Bone marrow (tissue), 2 donors: Measurements from ENCODE around the gene CDH13.

Experiments
- DNase-seq, 2 donors: peaks; one replicate each; lab custom pipeline; 2025; lab: John Stamatoyannopoulos, UW

CDH13 gene

DNA sequence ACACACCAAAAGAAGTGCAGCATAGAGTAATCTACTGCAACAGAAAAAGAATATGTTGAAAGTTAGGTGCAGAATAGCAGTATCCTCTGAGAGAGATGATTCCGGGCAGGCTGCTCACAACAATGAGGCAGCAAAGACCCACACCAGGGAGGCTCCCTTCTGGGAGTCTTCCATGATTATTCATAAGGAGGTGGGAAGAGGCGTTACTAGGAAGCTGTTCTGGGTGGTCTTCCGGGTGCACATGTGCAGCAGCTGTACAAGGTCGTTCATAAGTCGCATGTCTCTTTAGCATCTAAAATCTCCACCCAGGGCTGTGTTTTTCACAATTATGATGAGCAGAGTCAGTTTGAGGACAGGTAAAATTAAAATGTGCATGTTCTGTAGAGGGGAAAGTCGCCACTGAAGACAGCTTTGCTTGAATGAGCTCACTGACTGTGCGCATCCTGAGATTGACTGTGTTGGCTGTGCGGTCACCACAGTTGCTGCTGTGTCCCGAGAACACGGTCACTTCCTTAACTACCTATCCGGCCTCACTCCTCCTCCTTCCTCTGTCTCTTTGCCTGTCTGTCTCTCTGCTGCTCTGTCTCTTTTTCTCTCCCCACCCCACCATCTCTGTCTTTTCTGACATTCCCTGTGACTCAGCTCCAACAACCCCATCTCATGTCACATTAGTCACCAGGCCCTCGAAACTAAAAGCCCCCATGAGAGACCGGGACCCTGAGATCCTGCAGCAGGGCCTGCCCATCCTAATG lies 1055.5 kb downstream of the CDH13 start:
- no peak for DNase-seq

- no peak for DNase-seq
Observed at GRCh38 chr16:83682868-83683235, 1056.1 kb downstream of the CDH13 start.

- DNase-seq, result no peak
Observed at GRCh38 chr16:83685615-83686165, 1058.9 kb downstream of the CDH13 start.

DNA sequence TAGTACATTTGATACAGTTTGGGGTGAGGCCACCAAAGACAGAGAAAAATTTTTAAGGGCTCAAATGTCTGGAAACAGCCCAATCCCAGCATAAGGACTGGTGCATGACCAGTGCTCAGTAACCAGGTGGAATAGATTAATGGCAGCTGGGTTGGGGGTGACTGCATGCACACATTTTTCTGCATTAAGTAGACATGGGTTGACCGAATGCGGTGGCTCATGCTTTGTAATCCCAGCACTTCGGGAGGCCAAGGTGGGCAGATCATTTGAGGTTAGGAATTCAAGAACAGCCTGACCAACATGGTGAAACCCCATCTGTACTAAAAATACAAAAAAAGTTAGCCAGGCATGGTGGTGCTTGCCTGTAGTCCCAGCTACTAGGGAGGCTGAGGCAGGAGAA lies 1060.0 kb downstream of the CDH13 start:
- DNase-seq, result no peak

DNA sequence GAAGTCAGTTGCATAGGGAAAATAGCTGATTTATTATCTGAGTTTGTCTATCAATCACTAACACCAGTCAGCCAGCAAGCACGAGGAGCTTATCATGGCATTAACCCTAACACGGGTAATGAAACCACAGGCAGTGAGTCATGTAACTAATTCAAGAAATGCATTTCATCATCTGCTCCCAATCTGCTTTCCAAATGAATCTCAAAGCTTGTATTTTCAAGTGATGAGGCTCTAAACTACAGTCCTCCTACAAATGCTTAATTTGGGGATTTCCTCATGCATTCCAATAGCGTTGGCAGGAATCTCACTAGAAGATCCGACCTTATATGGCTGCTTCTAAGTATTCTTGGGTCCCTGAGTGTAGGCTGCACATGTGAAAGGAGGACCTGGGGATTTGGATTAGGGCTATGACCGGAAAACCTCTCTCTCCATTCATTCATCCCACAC lies 1062.6 kb downstream of the CDH13 start:
- DNase-seq, result no peak

GRCh38 chr16:83692224-83692623 lies 1065.5 kb downstream of the CDH13 start:
- no peak for DNase-seq

DNA sequence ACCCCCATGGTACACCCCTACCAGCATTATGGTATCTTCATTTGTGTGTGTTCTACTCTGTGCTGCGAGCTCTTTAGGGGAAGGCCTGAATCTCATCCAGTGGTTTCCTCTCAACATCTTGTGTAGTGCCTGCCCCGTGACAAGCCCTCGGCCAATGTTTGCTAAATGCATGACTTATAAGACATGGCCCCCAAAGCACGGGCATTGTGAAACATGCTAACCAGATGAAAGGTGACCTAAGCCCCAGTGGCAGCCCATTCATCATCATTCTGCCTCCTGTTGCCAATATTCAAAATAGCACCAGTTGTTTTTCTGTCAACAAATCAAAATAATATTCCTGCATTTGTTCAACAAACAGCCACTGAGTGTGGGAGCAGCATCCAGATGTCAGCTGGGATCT lies 1072.2 kb downstream of the CDH13 start:
- no peak for DNase-seq

- no peak for DNase-seq
Observed at GRCh38 chr16:83699817-83700216, 1073.0 kb downstream of the CDH13 start.

GRCh38 chr16:83700918-83701317 lies 1074.1 kb downstream of the CDH13 start:
- no peak for DNase-seq

DNA sequence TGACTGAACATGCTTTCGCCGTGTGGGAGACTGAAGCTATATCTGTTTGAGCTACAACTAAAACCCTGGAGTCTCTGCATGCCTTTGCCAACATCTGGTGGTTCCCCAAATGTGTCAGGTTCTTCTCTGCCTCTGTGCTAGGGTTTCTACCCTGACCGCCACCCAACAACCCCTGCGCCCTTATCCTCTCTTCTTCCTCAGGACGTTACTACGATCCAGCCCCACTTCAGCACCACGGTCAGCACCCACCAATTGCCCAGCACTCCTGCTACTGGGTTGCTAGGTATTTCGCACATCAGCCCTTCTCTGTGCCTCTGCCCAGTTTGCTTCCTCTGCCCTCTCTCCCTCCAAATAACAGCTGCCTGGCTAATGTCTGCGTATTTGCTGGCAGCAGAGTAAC lies 1074.7 kb downstream of the CDH13 start:
- DNase-seq, result no peak

GRCh38 chr16:83704656-83705055 lies 1077.9 kb downstream of the CDH13 start:
- DNase-seq, result no peak

GRCh38 chr16:83705856-83706255 lies 1079.1 kb downstream of the CDH13 start:
- DNase-seq, result no peak

- no peak for DNase-seq
Observed at GRCh38 chr16:83706394-83706793, 1079.6 kb downstream of the CDH13 start.

DNA sequence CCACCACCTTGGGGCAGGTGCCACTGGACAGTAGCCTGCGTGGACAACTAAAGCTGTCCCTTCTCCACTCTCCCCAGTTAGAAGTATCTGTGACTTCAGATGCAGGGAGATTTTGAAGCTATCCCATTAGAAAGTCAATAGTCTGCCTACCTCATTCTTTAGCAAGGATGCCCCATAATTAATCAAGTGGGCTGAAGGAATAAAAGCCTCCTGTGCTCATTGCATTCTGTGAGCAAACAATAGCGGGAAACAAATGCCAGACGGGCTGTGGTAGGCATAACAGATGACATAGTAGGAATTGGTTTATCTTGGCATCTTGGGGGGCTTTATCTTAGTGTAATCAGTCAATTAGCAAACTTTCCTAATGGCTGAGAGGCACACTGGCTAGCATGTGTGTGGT lies 1084.3 kb downstream of the CDH13 start:
- DNase-seq, result no peak

DNA sequence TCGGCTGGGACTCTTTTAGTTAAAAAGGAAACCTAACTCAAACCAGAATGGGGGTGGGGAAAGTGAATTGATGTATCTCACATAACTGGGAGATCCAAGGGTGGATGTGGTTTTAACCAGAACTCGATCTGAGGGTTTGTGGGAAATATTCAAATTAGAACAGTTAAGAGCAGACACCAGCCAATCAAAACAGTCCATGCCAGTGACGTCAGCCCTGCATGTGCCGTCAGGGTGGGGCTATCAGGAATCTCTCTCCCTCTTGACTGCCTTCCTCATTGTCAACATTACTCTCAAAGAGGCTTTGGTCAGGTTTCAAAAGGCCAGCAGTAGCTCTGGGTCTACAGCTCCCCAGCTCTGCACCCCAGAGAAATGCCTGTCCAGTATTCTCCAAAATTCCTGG lies 1086.8 kb downstream of the CDH13 start:
- DNase-seq, result no peak

DNA sequence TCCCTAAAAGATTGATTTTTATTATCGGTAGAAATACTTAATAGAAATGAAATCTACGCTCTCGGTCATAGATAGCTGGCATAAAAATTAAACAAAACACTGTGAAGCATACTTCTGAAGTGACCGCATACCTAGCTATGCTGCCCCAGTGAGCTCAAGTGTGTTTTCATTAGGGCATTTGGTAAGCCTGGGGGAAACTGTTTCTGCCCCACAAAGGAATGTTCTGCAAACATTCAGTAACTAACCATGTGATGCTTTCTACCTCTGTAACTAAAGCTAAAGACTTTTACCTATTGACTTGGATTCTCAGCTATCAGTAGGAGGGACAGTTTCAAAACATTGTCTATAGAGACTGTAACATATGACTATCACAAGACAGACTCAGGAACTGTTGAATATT lies 1087.5 kb downstream of the CDH13 start:
- no peak for DNase-seq

DNA sequence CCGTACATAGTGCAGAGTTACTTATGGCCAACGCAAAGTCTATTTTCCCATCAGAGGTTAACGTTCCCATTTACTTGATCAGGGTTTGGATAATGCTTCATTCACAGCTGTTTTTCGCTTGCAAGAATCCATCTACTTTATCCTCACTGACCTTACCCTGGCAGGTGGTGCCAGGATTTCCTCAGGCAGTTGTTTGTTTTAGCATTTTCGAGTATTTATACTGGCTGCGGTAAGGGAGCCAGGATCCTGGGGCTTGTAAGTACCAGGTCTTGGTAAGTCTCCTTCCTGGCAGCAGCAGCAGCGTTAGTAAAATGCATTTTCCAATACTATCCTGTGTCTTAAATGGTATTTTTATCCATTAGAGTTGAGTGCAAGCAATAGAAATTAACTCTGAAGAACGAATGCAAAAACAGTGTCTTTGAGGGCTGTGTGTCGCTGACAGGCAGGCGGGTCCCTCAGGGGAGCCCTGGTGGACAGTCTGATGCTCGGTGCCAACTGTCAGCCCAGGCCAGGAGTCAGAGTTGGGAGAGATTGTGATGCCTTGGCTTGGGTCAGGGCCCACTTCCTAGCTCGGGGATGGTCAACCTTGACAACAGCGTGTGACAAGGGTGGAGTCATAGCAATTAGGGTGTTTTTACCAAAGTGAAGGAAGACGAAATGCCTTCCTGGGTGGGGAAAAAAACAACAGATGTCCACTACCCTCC lies 1088.6 kb downstream of the CDH13 start:
- no peak for DNase-seq

DNA sequence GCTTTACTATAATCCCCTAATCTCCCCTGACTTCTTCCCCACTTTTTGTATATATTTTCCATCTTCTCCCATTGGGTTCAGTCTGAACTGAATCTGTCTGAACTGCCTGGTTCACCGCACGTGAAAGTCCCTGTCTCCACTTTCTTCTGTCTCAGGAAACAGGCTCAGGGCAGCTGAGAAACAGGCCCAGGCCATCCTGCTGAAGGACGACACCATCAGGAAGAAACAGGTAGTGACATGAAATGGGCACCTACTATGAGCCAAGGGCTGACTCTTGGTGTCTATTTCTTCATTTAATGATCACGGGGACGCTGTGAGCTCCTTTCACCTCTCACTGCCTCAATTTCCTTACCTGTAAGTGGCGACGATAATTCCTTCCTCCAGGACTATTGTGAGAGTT lies 1090.5 kb downstream of the CDH13 start:
- DNase-seq, result no peak

GRCh38 chr16:83717814-83718213 lies 1091.0 kb downstream of the CDH13 start:
- no peak for DNase-seq

- no peak for DNase-seq
Observed at GRCh38 chr16:83720213-83720612, 1093.4 kb downstream of the CDH13 start.

- no peak for DNase-seq
Observed at GRCh38 chr16:83720981-83721380, 1094.2 kb downstream of the CDH13 start.

DNA sequence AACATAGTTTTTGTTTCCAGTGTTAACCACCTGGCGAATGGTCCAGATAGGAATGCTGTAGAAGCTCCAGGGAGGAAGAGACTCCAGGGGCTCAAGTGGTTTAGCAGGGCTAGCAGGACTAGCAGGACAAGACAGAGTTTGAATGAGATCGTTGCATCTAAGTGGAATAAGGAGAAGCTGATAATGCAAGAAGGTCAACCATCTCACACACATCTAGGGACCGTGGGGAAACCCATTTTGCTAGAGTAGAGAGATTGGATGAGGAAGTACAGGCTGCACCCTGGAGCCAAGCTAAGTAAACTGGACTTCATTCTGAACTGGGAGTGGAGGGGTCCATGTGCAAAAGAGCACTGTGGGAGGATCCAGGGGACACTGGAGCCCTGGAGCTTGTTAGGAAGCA lies 1094.9 kb downstream of the CDH13 start:
- no peak for DNase-seq

DNA sequence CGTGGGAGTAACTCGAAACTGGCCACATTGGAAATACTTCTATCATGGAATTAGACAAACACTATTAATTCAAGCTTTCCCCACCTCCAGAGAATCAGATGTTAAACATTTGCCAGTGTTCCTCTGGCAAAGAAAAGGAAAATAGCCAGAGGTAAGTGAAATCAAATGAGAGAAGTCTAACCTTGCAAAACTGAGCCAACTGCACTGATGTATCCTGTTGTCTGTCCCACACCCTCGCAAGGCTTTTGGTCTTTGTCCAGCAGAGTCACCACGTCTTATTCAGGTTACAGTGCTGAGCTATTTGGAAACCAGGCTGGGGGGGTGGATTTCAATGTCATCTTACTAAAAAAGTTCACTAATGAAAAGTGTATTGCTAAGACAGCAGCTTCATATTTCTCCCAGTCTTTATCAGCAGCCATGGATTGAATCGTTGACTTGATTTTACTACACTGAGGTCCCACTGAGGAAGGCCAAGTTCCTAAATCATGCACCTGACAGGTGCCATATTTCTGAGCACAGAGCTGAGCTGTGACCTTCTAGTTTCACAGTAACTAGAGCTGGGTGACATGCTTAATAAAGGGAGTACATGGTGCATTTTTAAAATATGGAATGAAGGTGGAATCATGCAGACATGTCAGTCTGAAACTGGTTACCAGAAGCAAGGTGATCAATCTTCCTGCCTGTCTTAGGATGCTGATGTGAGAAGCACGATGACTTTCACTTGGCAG lies 1095.9 kb downstream of the CDH13 start:
- no peak for DNase-seq
